OCI-M1 (cell line): ENCODE data around the gene GABRB3.
A peak's percentile ranks its signal among the peaks of the same experiment; 100 is the strongest.

Experiments used
- DNase-seq: peaks from one replicate; lab custom pipeline; 2025; lab: John Stamatoyannopoulos, UW

GABRB3 gene

DNA sequence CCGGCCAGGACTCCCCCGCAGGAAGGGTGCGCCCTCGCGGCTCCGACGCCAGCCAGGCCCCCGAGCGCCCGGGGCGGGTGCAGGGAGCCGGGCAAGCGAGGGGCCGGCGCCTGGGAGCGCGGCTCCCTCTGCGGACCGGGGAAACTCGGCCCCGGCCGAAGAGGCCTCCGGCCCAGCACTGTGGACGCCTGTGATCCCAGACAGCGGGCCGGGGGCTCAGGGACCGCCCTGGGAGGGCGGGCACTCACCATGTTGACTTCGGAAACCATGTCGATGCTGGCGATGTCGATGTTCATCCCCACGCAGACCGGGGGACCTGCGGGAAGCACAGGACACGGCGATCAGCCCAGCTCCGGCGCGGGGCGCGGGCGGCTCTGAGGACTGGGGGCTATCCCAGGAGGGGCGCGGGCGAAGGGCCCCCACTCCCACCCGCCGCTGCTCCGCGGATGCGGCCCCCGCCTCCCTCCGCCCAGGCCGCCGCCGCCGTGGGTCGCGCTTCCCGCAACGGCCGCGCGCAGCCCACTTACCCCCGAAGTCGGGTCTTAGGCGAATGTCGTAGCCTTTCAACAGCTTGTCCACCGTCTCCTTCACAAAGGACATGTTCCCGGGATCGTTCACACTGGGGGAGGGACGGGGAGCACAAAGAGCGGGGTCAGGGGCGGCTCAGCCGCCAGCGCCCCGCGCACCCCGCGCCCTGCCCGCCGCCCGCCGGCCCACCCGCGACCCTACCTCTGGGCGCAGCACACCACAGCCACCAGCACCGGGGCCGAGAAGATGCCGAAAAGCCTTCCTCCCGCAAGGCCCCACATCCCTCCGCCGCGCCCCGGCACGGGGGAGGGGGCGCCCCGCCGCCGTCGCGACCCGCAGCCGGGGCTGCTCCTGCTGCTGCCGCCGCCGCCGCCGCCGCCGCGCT, at the start of gene GABRB3:
Gene GABRB3 (minus strand): TSS at position 913 of the 913 bp plus-strand sequence.
- no peak for DNase-seq

DNA sequence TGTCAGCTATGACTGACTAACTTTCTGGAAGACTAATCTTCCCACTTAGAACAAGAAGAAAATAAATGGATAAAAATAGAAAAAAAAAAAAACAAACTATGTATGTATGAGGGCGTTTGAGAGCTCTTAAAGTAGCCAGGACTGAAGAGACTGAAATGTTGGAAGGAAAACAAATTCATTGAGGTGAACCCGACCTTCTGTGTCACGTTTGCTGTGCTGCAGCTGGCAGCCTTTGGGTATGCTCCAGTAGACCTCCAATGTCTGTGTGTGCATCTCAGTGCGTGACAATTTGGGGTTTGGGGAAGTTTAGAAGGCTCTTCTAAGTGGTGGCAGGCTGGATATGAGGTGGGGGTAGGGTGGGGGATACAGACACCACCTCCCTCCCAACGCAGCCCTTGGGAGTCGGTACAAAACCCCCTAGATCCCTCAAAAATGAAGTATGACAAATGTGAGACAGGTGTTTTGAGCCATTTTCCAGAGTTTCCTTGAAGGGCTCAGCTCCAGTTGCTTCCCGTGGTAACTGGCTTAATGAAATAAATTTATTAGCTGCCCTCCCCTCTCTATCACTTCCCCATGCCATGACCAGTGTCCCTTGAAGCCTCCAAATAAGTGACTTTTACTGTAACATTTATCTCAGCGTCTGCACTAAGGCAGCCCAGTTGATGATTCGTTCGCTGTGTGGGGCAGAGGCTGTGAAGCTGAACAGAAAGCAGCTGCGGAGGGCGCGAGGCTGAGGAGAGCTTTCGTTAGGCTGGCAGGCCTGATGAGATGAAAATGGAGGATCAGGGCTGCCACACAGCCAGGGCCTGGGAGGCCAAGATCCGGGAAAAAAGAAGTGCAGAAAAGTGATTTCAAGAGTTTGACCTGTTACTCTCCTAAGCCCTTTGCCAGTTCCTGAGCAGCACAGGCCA, 34.9 kb upstream of the GABRB3 start:
- DNase-seq: no peak

DNA sequence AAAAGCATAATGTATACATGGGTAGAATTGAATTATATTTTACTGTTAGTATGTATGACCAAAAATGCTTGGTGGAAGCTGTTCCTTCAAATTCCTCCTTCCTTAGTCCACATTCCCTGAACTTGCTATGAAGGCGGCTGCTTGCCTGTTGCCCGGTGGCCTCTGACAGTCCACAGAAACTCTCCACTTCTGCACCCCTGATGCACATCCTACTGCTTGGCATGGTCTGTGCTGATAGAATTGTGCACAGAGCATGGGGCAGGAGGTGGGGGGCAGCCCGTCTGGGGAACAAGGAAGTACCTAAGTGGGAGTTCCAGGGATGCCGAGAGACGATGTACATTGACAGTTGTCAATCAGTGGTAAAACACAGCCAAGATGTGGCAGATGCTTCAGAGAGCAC, 33.7 kb upstream of the GABRB3 start:
- no peak for DNase-seq

DNA sequence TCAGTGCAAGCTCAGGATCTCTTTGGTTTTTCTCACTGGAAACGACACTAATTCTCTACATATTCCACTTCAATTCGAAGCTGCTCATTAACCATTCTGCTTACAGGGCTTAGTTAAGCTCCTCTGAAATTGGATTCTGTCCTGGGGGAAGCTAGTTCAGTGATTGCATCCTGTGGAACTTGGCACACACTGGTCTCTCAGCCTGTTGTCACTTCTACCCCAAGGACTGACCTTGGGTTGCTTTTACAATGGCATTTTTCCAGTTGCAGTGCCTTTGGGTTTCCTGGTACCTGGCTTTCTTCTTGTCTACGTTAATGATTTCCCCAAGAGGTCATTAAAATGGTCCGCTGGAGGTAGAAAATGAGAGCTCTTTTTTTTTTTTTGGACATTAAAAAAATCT, 33.3 kb upstream of the GABRB3 start:
- no peak for DNase-seq

DNA sequence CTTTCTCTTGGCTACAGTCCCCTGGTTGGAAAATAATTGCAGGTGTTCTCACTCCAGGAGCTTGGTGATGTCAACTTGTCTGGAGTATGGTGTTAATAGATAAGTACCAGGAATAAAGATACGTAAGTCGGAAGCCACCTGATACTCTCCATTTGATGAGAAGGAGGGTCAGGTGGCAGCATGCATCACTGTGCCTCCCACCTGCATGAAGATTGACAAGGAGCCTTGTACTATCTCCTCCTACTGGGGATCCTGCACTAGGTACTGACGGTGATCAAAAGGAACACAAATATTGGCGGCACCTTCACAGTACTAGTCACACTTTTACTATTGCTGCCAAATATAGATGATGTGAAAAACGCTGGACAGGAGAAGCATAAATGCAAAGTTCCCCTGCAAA, 32.6 kb upstream of the GABRB3 start:
- no peak for DNase-seq

DNA sequence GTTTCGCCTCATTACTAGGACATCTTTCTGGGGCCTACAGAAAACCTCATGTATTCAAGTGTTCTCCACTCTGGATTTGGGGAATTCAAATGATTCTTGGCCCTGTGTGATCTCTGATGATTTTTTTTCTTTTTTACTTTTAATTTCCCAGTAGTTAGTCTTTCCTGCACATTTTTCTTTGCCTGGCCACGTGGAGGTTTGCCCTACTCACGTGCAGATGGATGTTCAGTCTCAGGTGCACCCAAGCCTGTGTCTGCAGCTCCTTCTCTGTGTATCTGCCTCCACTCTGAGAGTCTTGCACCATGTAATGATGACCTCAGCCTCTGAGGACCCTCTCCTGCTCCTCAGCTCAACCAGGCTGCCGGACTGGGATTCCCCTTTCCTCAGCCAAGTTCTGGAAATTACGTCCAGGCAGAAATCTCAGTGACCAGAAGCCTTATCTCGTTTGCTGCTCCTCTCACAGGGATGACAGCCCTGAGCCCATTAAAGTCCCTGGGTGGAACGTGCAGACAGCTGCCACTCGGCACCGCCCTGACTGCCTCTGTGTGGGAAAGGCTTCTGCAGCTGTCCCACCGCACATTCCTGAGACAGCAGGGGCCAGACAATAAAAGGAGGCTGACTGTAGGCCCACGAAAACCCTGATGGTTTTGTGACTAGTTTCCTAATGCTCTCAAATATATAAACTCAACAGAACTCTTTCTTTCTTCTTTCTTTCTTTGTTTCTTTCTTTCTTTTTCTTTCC, 31.4 kb upstream of the GABRB3 start:
- no peak for DNase-seq

DNA sequence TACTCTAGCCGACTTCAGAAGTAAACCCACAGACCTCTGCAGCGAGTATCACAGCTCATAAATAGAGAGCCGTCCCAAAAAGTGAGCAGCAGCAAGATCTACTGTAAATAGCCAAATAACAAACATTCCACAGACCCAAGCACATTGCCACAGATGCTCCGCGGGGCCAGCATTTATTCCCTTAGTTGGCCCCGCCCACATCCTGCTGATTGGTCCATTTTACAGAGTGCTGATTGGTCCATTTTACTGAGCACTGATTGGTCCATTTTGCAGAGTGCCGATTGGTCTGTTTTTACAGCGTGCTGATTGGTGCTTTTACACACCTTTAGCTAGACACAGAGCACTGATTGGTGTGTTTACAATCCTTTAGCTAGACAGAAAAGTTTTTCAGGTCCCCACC, 17.3 kb upstream of the GABRB3 start:
- DNase-seq: no peak

DNA sequence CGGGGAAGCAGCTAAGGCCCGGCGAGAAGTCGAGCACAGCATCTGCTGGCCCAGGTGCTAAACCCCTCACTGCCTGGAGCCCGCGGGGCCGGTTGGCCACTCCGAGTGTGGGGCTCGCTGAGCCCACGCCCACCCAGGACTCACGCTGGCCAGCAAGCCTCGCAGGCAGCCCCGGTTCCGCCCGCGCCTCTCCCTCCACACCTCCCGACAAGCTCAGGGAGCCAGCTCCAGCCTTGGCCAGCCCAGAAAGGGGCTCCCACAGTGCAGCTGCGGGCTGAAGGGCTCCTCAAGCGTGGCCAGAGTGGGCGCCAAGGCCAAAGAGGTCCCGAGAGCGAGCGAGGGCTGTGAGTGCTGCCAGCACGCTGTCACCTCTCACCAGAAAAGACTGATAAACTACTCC, 8.9 kb upstream of the GABRB3 start:
- no peak for DNase-seq

DNA sequence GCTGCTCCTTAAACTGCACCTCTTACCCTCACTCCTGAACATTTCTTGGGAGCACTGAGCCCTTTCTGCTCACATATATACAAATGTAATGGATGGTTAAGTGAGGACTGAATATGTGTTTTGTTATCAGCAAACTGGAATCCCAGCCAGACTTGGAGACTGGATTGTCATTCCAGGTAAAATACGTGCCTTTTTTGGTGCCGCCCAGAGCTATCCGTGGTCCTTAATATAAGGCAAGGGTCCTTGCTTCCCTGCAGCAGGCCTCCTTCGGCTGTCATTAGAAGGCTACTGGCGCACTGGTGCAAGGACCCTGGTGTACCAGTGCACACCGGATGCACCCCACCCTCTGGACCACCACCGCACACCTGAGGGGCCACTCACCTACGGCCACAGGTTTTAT, 1.1 kb upstream of the GABRB3 start:
- DNase-seq: no peak

DNA sequence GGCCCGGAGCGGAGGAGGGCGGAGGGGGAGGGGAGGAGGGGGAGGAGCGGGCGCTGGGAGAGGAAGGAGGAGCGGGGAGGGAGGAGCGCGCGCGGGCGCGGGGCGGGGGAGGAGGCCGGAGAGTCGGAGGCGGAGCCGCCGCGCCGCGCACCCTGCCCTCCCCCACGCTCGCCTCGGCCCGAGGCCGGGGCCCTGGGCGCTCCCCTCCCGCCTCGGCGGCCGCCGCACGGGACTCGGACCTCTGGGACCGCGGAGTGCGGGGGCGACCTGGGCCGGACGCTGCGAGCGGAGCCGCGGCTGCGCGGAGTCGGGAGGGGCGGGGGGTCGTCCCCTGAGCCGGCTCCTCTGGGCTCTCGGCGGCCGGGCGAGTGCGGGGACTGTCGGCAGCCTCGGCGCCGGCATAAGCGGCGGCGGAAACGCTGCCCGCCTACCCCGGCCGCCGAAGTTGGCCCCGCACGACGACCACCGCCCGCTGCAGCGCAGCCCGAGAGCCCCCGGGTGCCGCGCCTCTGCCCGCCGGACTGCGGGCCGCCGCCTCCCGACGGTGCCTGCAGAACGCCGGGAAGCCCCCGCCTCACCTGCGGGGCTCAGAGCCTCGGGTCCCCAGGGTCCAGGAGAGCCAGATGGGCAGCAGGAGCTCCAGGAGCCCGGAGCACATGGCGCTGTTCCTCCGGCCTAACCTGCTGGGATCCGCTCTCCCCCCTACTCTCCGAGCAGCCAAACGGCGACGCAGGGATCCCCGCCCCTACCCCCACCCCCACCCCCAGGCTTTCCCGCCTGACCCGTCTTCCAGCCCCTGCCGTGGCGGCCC, 406 bp upstream of the GABRB3 start:
- DNase-seq: no peak

DNA sequence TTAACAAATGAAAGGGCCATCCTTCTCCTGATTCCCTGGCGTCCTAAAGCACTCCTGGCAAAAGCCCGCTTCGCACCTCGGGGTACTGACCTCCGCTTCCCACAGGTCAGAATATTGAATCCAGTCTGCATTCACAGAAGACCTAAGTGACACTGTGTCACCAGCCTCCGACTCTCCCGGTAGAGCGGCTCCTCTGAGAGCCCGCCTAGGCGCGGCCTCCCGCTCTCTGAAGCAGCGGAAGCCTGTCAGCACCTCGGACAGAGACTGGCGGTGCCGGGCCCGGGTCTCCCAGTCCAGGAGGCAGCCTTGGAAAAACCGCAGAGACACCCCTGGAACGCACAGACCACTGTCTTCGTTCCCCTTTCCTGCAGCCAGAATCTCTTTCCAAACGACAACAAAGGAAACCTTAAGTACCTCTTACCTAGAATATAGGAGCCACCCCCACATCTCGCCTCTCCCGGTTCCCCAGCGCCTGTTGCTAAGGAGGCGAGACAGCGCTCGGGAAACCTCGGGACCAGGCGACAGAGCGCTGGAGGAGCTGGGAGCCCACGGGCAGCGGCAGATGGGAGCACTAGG, 1.2 kb downstream of the GABRB3 start:
- no peak for DNase-seq

DNA sequence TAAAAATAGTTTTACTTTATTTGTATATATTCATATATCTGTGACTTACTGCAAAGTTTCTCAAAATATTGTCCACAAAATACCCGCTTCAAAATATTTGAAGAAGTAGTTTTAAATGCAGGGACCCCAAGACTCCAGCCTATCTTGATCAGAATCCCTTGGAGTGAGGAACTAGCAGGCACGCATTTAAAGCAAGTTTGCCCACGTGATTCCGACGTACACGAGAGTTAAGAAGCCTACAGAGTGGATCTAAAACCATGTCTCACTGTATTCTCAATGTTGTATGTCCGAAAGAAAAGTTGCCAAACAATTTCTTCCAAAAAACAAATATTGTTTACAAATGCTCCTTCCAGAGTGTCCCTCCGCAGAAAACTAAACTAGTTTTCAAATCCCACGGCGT, 1.7 kb downstream of the GABRB3 start:
- no peak for DNase-seq

DNA sequence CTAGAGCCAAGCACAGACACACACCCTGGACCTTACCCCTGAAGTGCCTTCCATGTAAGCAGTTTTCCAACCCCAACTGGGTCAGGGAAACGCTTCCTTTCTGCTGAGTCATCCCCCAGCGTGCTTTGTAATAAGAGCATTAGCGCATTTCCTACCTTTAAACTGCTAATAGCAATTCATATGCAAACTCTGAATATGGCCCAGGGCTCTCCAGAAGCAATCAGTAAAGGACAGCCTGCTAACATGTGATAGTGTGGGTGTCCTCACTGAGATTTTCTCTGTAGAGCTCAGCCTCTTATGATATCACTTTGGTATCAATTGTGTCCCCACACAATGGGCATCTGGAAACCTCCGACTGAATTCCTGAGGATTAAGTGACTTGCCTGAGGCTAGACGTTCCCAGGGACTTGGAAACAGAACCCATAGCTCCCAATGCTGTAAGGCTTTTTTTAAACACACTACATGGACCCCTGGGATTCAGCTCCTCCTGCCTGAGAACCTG, 5.6 kb downstream of the GABRB3 start:
- no peak for DNase-seq

DNA sequence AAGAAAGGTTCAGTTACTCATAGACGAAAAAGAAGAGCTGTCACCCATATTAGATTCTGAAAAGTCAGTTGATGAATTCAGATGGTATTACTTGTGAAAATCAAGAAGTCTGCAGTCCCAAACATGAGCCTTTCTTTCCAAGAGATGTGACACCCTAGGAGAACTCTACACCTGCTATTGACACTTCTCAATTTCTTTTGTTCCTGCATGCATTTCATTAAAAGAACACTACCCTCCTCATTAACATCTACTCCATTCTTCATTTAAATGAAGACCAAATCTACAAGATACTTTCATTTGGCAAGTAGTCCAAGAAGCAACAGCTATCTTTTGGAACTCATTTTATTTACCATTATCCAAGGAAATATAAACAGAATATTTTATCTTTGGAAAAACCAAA, 6.6 kb downstream of the GABRB3 start:
- DNase-seq: no peak

DNA sequence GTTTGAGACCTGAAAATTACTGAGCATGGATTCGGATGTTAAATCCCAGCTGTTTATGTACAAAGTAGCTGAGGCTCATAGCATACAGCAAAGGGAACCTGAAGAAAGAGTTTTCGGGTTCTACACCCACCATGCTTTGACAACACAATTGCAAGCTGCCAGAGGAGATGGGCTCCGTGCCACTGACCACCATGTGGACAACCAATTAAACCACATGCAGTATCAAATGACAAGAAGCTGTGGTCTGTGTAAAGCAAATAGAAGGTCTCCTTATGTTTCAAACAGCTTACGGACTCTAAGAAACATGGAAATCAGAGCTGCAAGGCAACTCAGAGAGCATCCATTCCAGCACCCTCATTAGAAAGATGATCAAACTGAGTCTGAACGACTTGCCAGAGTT, 12.9 kb downstream of the GABRB3 start:
- no peak for DNase-seq

DNA sequence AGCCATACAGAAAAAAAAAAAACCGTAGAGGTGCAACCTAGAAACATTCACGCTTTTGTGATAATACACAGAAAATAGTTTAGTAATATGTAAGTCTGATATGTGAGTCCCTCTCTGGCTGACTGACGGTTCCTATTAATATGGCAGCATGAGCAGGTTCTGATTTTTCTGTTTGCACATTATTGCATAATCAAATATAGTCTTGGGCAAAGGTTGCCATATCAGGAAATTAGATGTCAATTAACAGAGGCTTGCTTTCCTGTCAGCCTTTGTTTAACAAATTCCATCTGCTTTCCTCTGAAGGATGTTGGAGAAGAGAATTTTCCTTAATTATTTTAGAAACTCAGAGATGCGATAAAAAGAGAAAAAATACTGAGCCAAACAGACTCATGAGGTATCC, 14.8 kb downstream of the GABRB3 start:
- DNase-seq: no peak

DNA sequence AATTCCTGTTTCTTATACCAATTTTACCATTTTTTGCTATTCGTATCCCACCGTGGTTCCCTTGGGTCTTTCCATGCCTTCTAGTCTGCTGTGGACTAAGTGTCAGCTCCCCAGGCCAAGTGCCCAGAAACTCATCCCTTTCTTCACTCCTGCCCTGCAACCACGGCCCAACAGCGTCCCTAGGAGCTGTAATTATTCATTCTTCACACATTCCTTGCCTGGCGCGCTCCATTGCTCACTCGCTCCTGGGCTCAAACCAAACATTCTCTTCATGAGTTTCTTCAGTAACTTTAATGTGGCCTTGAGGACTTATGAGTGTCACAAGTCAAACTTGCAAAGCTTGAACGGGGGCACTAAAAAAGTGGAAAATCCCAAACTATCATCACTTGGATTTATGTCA, 15.7 kb downstream of the GABRB3 start:
- no peak for DNase-seq

DNA sequence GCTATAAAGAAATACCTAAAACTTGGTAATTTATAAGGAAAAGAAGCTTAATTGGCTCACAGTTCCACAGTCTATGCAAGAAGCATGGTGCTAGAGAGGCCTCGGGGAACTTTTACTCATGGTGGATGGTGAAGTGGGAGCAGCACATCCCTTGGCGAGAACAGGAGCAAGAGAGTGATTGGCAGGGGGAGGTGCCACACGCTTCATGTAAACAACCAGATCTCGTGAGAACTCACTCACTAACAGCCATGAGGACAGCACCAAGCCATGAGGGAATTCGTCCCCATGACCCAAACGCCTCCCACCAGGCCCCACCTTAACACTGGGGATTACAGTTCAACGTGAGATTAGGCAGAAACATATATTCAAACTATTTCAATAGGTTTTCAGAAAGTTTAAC, 28.0 kb downstream of the GABRB3 start:
- peak; percentile 2 for DNase-seq

DNA sequence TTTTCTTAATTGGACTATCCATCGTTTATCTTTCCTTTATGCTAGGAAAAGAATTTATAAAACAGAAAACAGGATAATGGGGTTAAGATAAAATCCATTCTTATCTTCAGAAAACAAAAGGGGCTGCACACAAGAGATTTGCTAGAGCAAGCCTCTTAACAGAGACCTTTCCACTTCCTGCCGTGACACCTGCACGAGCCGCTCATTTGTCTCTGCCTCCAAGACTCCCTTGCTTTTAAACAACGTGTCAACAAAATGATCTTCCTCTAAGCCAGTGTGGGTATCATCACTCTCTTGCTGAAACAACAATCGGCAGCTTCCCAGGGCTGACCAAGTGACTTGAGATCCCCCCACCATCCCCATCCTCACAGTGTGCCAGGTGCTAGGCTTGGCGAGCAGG, 33.1 kb downstream of the GABRB3 start:
- DNase-seq: no peak

DNA sequence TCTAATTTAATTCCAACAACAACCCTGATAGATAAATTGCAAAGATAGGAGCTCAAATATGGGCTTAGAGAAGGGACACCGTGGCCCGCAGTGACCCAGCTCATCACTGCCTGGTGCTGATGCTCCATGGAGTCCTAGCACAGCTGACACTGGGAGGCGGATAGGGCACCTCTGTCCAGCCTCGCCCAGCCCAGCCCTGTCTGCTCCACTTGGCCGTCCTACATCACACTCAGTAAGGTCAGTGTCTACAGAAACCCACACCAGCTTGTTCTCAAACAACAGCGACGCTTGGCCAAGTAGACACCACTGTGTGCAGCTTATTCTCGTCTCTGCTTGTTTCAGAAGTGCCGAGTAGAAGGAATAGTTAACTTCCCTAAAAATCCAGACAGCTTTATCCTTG, 33.9 kb downstream of the GABRB3 start:
- DNase-seq: no peak
